GM21576 (cell line): Measurements from ENCODE around the gene PRKCB.
"Not testable (repeated sequence)": the region's sequence is repeated elsewhere in the genome, so short reads cannot be mapped to it uniquely, and the experiment has no call there.

Experiments
- ATAC-seq: cut with Tn5 transposase; IDR thresholded peaks from one replicate; pipeline ENCODE4 v1.9.1; 2021; ENCODE audit warnings: mild to moderate bottlenecking, moderate library complexity; ENCODE audit not compliant: unreplicated experiment

The PRKCB gene

GRCh38 chr16:23901178-23902033, 65.6 kb downstream of the PRKCB start:
- no peak for ATAC-seq

GRCh38 chr16:23902034-23902747, 66.4 kb downstream of the PRKCB start:
- ATAC-seq, result no peak

GRCh38 chr16:23902748-23903414, 67.1 kb downstream of the PRKCB start:
- no peak for ATAC-seq

- no peak for ATAC-seq
These were observed 69.2 kb downstream of the PRKCB start for GRCh38 chr16:23905027-23905426.

- no peak for ATAC-seq
These were observed 71.7 kb downstream of the PRKCB start for GRCh38 chr16:23907457-23907902.

- no peak for ATAC-seq
These were observed 72.1 kb downstream of the PRKCB start for GRCh38 chr16:23907903-23908302.

GRCh38 chr16:23908790-23909189, 73.0 kb downstream of the PRKCB start:
- ATAC-seq, result no peak

GRCh38 chr16:23909792-23910418, 74.1 kb downstream of the PRKCB start:
- no peak for ATAC-seq

GRCh38 chr16:23914946-23915530, 79.3 kb downstream of the PRKCB start:
- no peak for ATAC-seq

- not testable (repeated sequence) for ATAC-seq
These were observed 80.8 kb downstream of the PRKCB start for GRCh38 chr16:23916552-23916951.

- ATAC-seq, result peak; percentile 65
These were observed 81.8 kb downstream of the PRKCB start for GRCh38 chr16:23917621-23918020.

- ATAC-seq, result no peak
These were observed 84.7 kb downstream of the PRKCB start for GRCh38 chr16:23920446-23920845.

- no peak for ATAC-seq
These were observed 85.1 kb downstream of the PRKCB start for GRCh38 chr16:23920899-23921298.

GRCh38 chr16:23922406-23922805, 86.6 kb downstream of the PRKCB start:
- no peak for ATAC-seq

GRCh38 chr16:23924128-23924527, 88.3 kb downstream of the PRKCB start:
- no peak for ATAC-seq

- ATAC-seq, result no peak
These were observed 92.0 kb downstream of the PRKCB start for GRCh38 chr16:23927796-23928195.

GRCh38 chr16:23929237-23929636, 93.5 kb downstream of the PRKCB start:
- ATAC-seq, result no peak

GRCh38 chr16:23929856-23930255, 94.1 kb downstream of the PRKCB start:
- no peak for ATAC-seq

- no peak for ATAC-seq
These were observed 95.0 kb downstream of the PRKCB start for GRCh38 chr16:23930791-23931190.

- ATAC-seq, result no peak
These were observed 95.4 kb downstream of the PRKCB start for GRCh38 chr16:23931199-23931598.

- not testable (repeated sequence) for ATAC-seq
These were observed 97.9 kb downstream of the PRKCB start for GRCh38 chr16:23933650-23934049.
